TTC549 (cell line): Measurements from ENCODE around the gene PFKFB2.
A peak's percentile ranks its signal among the peaks of the same experiment; 100 is the strongest.

ENCODE experiments used
- FAIRE-seq: peaks from 2 replicates; lab custom pipeline; 2012; peaks lifted over from hg19 to GRCh38; lab: Jason Lieb, UNC

PFKFB2 gene

DNA sequence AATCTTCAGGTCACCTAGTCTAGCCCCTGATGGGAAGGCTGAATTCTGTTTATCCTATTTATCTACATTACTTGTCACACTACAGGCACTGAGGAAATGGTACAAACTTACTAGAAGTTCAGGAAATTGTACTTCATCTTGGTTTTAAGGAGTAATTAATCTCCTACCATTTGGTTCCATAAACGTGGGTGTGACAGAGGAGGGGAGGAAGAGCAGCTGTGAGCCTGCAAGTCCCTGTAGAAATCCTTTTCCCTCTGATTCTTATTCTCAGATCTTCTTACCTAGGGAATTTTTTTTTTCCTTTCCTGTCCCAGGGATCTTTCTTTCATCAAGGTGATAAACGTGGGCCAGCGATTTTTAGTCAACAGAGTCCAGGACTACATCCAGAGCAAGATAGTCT is 14.1 kb downstream of the PFKFB2 start:
- FAIRE-seq, result no peak

DNA sequence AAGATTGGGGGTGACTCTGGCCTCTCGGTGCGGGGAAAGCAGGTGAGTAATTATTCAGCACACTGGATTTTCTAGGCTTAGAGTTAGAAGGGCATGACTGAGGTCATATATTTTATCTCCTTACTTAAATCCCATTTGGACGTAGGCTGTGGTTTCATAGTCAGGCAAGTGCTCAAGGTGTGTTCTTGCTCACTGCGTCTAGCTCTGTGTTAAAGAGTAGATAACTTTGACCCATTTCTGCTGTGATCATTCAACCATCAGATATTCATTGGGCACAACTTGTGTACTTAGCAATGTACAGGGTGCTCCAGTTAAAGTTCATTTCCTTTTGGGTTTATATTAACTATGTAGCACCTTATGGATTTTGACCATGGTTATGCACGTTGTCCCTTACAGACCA is 14.6 kb downstream of the PFKFB2 start:
- FAIRE-seq, result no peak

DNA sequence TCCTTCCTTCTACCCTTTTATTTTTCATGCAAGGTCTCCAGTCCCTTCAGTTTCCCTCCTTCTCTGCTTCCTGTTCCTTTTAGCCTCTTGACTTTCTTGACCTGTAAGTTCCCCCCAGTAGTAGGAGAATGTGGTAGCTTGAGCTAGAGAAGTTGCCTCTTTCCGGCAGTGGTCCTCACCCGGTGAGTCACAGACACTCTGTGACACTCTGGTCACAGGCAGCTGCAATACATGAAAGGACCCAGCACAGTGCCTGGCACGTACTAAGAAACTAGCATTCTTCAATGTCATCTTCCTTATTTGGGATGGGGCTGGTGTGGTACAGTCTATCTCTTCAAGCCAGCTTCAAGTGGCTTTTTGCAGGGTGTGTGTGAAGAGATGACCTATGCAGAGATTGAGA is 16.0 kb downstream of the PFKFB2 start:
- FAIRE-seq, result no peak

DNA sequence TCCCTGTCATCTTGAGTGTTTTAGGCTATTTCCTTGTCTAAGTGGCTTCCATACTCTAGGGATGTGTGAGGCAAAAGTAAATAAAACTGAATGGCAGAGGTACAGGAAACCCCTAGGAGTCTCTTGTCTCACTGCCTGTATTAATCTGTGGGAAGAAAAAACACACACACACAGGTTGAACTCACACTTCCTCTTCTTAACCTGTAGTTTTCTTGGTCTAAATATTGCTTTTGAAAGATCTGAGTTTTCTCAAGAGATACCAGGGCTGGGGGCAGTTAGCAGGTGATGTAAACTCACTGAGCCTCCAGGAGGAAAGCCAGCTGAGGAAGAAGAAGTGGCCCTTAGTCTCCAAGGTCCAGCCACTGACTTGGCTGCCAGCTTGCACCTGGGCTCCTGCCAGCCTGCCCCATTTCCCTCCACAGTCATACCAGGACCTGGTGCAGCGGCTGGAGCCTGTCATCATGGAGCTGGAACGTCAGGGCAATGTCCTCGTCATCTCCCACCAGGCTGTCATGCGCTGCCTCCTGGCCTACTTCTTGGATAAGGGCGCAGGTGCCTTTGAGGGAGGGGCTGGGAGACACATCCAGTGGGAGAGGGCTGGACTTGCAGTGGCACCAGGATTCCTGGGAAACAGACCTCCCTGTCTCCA is 16.9 kb downstream of the PFKFB2 start:
- FAIRE-seq, result no peak

DNA sequence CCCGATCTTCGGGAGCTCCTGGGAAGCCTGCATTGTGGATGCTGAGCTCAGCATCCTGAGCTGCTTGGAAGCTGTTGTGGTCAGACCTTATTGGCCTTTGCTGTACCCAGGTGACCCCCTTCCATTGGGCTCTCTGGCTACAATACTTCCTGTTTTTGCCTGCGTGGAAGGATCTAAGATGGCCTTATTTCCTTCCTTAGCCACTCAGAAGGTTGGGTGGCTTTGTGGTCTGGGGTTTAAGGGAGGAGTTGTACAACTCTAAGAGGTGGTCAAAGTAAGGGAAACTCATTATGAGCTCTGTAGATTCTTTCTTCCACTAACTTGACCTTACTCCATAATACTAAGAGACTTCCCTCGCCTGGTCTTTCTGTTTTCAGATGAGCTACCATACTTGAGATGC is 17.7 kb downstream of the PFKFB2 start:
- FAIRE-seq, result no peak

DNA sequence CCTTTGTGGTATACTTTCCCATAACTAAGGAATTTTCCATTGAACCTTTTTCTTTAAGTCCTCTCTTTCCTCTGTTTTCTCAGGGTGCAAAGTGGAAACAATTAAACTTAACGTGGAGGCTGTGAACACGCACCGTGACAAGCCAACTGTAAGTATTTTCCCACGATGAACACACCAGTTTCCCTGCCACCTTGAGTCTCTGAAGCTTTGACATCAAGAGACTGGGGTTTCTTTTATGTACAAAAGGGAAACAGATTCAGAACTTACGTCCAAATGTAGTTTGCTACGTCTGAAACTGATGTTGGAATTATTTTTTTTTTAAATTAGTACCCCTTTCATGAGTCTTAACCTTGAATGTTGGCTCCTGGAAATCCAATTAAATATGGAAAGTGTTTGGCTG is 18.4 kb downstream of the PFKFB2 start:
- FAIRE-seq, result no peak

DNA sequence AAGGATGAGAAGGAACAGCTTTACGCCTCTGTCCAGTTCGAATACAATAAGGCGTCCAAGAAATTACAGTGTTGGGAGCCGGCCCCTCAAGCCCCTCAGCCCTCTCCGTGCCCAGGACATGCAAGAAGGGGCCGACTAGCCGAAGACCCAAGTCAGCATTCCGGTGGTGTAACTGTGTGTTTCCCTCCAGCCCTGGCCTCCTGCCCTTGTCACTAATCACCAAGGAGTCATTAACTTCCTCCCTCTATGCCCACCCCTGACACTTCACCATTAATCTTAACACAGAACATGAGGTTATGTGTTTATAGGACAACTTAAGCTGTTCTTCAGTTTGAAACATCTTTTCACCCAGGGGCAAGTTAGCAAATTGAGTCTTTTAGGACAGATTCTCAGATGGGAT is 19.2 kb downstream of the PFKFB2 start:
- no peak for FAIRE-seq

DNA sequence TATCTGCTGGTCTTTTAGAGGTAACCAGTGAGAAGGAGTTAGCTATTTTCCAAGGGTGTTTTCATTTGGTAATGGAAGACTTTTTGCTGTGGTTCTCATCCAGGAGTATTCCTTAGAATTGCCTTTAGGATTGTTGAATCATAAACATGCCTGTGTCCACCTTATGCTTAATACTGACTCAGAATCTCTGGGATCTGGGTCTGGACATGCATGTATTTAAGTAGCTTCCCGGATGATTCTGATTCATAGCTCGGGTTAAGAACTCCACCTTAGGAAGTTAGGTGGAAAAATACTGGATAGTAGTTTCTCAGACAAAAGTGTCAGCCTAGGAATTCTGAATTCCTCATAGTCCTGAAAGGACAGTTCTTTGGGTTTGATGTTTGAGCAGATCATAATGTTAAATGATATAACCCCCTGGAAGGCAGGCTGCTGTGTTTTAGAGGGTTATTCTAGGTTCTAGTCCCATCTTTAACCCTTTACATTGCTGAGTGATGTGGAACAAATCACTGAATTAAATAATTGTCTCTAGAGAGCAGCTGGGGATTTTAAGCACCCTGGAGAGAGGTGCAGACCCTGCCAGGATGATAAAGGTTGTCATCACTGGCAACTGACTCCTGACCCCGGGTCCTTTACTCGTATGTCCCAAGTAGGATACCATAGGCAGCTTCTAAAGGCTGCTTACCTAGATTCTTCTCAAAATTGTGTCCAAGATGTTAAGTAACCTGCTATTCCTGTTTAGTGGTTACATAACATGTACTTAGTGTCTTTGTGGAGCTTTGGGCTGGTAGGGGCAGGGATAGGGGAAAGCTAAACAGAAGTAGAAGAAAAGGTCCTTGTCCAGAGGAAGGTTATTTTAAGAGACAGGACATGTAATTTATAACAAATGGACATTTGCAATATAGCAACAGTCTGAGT is 21.1 kb downstream of the PFKFB2 start:
- no peak for FAIRE-seq

DNA sequence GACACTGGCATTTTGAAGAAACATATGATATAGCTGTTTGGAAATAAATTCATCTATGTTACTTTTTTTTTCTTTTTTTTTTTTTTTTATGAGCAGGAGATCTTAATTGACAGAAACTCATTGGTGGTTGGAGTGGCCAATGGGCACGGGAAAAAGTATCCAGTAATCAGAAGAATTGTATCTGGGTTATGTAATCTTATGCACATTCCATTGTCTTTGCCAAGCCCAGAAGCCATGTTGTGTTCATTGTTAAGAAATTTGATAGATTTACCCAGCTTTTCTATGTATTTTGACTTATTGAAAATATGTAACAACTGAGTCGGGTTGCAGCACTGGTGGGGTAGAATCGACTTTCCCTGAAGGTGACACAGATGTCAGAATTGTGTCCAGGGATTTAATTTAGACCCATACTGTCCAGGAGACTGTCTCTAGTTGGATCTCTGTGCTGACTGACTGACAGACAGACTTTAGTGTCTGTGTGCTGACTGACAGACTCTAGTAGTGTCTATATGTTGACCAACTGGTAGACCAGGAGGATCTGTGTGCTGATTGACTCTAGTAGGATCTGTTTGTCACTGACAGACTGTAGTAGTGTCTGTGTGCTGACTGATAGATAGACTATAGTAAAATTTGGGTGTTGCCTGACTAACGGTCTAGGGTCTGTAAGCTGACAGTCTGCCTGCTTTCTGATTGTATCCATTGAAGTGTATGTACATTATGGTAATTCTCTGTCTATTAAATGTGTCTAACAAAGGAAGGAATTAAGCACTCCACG is 23.3 kb downstream of the PFKFB2 start:
- no peak for FAIRE-seq

DNA sequence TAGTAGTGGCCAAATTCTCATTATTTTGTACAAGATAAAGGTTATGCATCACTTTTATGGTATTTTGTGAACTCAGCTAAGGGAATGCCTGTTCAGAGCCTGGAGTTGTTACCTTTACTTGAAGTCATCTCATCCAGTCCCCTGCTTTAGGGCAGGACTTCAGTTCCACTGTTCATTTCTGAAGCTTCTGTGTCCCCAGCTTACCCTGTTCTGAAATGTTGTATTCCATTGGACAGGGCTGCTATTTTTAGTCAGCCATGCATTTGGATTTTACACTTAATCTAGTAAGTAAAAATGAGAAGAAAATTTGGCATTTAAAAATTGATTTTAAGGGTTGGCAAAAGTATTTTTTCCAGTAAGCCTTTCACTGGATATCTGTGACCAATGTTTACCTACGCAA is 23.9 kb downstream of the PFKFB2 start:
- no peak for FAIRE-seq

DNA sequence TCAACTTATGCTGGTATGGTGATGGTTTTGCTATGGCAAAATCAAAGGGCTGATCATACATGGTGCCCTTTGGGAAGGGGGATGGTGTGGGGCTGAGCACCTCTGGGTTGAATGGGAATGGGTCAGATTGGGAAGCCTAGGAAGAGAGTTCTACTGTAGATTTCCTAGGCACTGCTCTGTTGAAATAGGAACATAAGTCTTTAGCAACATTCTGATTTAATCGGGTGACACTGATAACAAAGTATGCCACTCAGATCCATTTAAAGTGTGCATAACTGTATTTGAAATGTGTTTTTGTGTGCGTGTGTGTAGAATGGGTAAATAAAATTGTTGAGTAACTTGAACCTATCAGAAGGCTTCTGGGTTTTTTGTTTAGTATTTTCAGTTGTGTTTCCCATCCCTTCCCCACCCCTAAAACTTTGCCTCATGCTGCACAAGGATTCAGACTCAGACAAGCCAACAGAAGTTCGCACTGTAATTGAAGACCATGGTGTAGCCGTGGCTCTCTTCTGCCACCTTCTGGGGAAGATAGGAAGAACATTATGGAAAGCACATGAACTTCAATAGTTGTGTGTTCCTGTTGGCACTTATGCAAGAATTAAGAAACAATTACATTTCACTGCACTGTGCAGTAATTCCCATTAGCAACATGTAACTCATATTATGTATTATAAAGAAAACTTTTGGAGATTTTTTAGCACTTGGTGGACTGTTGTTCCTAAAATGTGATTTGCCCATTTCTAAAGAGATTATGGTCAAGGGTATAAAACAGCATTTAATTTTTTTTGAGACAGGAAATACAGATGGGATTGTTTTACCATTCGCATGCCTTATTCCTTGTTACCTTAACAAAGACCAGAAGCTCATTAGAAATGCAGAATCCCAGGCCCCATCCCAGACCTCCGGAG is 24.6 kb downstream of the PFKFB2 start:
- FAIRE-seq, result peak; percentile 97

DNA sequence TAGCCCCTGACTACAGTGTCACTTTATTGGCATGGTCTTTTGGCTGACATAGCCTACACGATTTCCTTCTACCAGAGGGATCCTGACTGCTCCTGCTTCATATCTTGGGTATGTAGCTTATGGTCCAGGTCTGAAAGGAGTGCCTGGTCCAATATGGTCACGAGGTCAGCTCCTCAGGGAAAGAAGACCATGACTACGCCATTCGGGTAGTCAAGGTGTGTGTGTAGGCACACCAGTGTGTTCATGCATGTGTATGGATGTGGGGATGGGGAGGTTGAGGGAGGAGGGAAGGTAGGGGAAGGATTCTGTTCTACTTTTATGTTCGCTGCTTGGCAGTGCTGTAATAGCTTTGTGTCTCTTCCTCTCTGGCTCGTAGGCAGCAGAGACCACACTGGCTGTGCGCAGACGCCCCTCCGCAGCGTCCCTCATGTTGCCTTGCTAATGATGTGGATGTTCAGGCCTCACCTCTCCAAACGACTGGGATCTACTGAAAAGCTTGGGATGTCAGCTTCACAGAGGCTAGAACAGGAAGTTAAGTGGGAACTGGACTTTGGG is 25.6 kb downstream of the PFKFB2 start:
- FAIRE-seq, result no peak

DNA sequence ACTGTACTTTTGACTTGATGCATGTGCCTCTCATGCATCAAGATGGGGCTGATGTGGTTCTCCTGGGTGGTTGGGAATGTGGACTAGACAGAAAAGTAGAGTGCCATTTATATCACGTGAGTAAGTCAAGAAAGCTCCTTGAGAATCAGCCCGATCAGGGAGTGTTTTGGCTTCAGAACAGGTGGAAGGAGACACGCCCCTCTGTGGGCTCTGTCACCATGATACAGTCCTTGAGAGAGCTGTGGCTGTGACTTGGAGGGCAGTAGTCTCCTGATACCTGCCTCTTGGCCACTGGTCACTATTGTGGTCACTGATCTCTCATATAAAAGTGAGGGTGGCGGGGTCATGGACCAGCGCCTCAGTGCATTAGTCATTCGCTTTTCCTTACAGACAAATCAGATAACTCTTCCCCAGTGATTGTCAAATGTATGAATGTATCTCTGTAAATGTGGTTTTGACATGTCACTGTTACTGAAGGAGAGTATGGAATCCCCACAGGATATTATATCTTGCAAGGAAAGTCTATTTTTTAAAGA is 26.7 kb downstream of the PFKFB2 start:
- no peak for FAIRE-seq

DNA sequence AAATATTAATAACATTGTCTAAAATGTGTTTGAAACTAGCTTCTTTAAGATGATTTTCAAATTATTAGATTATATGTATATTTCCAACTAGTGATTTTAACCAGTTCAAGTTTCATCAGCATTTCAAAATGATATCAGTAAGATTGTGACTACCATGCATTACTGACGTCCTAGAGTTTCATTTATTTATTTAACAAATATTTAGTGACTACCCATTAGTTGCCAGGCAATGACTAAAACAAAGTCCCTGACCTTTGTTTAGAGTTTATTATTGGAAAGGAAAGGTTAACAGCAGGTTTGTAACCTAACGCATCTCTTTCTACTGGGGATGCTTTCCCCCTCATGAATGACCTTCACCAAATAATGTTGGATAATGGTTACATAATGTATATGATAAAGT is 28.0 kb downstream of the PFKFB2 start:
- no peak for FAIRE-seq

DNA sequence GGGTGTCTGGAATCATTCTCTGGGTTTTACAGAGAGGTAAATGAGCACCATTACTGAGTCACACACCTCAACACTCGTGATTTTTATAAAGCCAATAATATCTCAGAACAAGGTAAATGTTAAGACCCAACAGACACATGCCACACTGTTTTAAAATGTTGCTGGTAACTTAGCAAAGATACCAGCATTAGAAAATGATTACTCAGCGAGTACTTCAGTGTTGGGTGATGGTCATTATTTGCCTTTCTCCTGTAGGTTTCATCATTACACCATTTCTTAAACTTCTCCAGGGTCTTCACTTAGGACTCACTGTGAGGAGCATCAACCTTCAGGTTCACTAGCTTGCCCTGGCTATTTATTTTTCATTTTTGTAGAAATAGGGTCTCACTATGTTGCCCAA is 28.7 kb downstream of the PFKFB2 start:
- no peak for FAIRE-seq

DNA sequence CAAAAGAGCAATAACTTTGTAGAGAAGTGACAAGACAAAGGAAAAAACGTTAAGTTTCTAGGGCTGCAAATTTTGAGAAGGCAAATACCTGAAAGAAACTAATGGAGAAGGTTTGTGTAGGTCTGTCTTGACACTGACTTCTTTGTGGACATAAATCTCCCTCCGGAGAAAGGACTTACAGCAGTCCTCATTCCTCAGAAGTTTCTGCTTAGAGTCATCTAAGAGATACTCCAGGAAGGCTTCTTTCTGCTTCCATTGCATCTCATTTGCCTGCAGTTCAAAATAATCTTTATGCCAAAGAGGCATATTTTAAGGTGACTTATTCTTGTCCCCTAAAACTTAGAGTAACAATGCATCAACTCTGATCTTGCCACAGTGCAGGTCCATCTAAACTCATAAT is 31.2 kb downstream of the PFKFB2 start:
- no peak for FAIRE-seq

DNA sequence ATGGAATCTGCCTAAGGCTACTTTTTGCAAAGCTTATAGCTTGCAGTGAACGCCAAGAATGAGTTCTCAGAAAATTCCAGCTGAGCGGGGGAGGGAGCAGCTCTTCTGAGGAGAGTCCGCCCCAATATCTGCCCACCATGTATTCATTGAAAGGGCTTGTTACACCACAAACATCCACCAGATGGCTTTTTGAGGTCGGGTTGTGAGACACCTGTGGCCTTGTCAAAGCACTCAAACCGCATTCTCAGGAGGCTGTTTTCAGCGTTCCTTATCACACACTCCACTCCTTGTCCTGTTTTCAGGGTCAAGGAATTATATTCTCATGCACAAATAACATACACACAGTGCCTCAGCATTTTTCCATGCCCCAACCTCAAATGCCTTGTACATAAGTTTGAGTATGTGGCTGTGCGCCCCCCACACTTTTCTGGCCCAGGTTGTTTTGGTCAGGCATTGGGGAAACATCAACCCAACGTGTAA is 31.7 kb downstream of the PFKFB2 start:
- no peak for FAIRE-seq

DNA sequence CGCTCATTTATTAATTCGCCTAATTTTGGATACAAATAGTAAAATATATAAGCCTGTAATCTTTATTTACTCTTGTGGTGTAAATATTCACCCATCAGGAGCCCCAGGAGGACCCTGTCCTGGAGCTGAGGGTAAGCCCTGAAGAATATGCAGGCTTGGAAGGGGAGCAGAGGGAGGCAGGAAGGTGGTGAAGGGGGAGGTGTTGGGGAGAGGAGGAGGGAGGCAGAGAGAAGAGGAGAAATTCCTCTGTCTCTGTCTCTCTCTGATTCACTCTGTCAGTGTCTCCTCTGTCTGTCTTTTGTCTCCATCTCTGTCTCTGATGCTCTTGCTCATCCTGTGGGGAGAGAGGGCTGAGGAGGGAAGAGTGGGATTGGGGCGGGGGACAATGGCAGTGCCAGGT is 32.8 kb downstream of the PFKFB2 start:
- FAIRE-seq, result no peak

DNA sequence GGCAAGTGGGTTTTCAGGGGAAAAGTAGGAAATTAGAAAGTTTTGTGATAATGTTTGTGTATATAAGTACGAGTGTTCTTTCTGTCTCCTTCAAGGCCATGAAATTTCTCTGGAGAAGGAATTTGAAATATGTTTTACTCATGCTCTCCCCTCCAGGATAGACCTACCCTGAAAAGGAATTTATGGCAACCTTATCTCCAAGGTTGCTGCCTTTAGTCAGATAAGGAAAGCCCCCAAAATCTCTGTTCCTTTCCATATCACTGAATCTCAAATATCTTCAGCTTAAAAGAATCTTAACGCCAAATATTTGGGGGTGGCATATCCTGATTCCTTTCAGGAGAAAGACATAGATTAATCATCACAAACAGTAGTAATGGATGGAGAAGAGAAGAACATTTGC is 35.1 kb downstream of the PFKFB2 start:
- no peak for FAIRE-seq

DNA sequence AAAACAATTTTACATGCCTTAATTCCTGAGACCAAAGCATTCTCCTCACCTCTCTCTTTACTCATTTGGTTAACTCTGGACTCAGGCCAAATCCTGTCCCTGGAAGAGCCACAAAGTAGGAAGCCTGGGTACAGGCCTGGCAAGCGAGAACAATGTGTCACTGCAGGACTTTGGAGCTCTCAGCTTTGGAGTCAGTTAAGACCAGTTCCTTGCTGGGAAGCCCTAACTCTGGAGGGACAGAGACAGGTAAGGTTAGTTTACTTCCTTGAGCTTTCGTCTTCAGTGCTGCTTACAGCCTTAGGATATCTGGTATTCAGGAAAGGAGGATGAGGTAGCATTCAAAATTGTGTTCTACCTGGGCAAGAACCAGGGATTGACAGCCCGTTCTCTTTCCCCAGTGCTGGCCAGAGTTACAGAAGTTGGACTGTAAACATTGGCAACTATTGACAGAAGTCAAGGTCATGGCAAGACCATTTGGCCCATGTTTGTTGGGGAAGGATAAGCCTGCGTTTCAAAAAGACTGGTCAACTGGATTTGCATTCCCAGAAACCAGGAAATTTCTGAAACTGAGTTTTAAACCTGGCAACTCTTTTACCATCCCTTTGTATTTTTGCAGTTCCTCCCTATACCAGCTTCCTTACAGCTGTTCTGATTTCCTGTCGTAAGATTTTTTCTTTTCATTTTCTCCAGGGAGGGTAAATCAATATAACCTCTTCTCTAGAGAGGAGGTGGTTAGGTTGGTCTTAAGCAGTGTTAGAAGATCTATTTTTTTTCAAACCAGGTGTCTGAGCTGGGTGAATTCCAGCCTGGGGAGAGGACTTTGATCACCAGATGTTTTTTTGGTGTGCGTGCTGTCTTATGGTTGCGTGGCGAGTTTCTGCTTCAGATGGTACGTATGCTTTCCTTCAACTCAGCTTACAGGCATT is 35.9 kb downstream of the PFKFB2 start, which contains the start of gene C4BPB:
TSS of gene C4BPB (plus strand) at position 160 of the 926 bp plus-strand sequence. CDS start at position 832, 672 bp downstream.
- FAIRE-seq, result no peak
